Thymus (tissue), 11 donors: ENCODE data around the gene AP4M1. TPM values are rescaled to one million over a fixed set of nuclear protein-coding genes. Genes with fewer than 3 reads are reported as not detected.

Experiments used
- DNase-seq, 9 donors: peaks; one replicate each; pipeline ENCODE4 v3.0.0-alpha.2; 2013; ENCODE audit warnings: low spot score in 9 of 9, low read depth in 6 of 9, missing footprints in 1 of 9
- H3K27ac ChIP-seq, 2 donors: one replicate each; pipeline ENCODE4 v1.5.1; 2013; ENCODE audit warnings: control low read depth in 1 of 2, low read depth in 1 of 2, low read length in 1 of 2, mild to moderate bottlenecking in 1 of 2, moderate library complexity in 1 of 2
- H3K27me3 ChIP-seq, 2 donors: one replicate each; pipeline ENCODE4 v1.5.1; 2013; ENCODE audit warnings: low read length in 1 of 2; ENCODE audit not compliant: control insufficient read depth in 2 of 2, insufficient read depth in 1 of 2
- H3K36me3 ChIP-seq, 2 donors: one replicate each; pipeline ENCODE4 v1.5.1; 2013; ENCODE audit warnings: low read length in 1 of 2, mild to moderate bottlenecking in 1 of 2, moderate library complexity in 1 of 2; ENCODE audit not compliant: control insufficient read depth in 2 of 2, insufficient read depth in 2 of 2
- H3K4me1 ChIP-seq, 2 donors: one replicate each; pipeline ENCODE4 v1.5.1; 2013; ENCODE audit warnings: low read length in 2 of 2; ENCODE audit not compliant: control insufficient read depth in 2 of 2, insufficient read depth in 2 of 2
- H3K4me3 ChIP-seq, 2 donors: one replicate each; pipeline ENCODE4 v1.5.1; 2013; ENCODE audit warnings: low read length in 2 of 2, control low read depth in 1 of 2, mild to moderate bottlenecking in 1 of 2
- H3K9me3 ChIP-seq, 2 donors: one replicate each; pipeline ENCODE4 v1.5.1; 2013; ENCODE audit warnings: low read length in 1 of 2, mild to moderate bottlenecking in 1 of 2; ENCODE audit not compliant: control insufficient read depth in 2 of 2, insufficient read depth in 1 of 2
- WGBS: extraction: QIAGEN DNeasy Blood & Tissue Kit; methylation state at CpG from one replicate; pipeline ENCODE4 v1.1.7; 2013; 5-methylcytosine and 5-hydroxymethylcytosine counted together
- polyA plus RNA-seq: library from polyadenylated mRNA; stranded (reverse); fragments of 200-250 nt; gene quantifications from one replicate; pipeline ENCODE4 v1.2.3, GENCODE V29; 2013
- total RNA-seq: library from RNA; stranded (reverse); fragments of 120-200 nt; gene quantifications from one replicate; pipeline ENCODE4 v1.2.4, GENCODE V29; 2013
- donor health status: healthy.

Gene AP4M1
- total and polyA plus RNA-seq, 2 donors: 12.7 to 14.2 TPM

DNA sequence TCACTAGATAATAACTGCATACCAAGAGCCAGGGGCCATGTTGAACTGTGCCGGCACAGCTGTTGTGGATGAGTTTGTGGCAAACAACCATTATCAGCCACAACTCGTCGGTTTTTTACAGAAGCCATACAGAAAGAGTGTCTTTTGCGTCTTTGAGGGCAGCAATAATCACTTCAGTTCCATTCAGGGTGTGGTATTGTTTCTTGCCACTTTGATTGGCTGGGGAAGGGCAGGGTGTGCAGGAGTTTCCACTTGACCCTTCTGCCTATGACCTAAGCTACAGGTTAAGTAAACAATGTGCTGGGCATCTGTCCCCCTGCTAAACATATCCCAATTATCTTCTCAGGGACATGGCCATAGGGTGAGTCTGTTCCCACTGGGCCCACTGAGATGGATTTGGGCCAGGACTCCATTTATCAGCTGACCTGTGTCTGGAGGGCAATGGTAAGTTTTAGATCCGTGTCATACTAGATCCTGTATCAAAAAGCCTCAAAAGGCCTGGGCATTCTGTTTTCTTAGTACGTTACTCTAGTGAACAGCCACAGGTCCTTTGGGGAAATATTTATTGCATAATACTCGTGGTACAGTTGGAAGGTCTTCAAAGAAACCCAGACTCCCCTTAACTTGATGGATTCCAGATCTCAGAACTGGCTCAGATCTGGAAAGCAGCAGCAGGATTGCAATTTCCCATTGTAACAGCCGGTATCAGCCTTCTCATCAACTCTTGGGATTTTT, 35.8 kb upstream of the AP4M1 start:
- Histone ChIP-seq H3K4me3 (no peak overlapping the region), H3K4me1 (no peaks in the 10 kb centered on the region), H3K36me3 (peaks cover 32 to 59% of the 10 kb centered on the region in 2 donors), H3K27ac (no peak overlapping the region), H3K27me3 (no peaks in the 10 kb centered on the region), H3K9me3 (peaks cover 2 to 12% of the 10 kb centered on the region in 2 donors)
- WGBS: 96% methylated on average over 8 of the region's 8 CpGs
- DNase-seq: no peak

DNA sequence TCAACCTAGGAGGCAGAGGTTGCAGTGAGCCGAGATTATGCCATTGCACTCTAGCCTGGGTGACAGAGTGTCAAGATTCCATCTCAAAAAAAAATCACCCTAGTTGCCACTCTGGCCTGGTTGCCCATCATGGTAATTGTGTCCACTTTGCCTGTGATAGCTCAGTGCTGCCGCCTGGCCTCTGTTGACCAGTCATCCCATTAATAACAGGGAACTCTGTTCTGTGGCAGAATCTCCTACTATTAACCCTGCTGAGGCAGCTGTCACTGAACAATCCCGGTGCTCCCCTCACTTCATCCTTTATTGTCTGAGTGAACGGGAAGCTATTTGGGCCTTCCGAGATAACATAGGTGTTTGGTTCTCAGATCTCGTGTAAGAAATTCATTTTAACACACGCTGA, 34.5 kb upstream of the AP4M1 start:
- peaks cover 46 to 65% of the 10 kb centered on the region in 2 donors for H3K36me3 ChIP-seq
- H3K9me3 ChIP-seq: peaks cover 16 to 25% of the 10 kb centered on the region in 2 donors
- no peak overlapping the region for H3K27ac ChIP-seq
- no peak for DNase-seq
- WGBS: 98% methylated on average over 7 of the region's 7 CpGs
- no peaks in the 10 kb centered on the region for H3K27me3 ChIP-seq
- no peak overlapping the region for H3K4me3 ChIP-seq
- no peaks in the 10 kb centered on the region for H3K4me1 ChIP-seq

DNA sequence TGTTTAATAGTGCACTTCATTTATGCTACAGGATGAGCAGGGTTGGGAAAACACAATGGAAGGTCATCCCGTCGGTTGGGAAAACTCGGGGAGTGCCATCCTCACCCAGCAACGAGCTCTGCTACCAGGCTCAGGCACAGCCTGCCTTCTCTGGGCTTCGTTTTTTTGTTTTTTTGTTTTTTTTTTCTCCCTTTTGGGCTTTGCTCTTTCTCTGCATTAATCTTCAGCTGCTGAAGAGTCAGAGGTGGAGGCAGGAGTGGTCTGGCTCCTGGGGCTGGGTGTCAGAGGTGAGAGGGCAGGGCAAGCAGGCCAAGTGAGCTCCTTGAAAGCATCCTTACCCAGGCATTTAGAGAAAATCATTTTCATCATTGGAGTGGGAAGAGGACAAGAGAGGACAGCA, 31.5 kb upstream of the AP4M1 start:
- no peaks in the 10 kb centered on the region for H3K4me1 ChIP-seq
- no peaks in the 10 kb centered on the region for H3K27me3 ChIP-seq
- no peak overlapping the region for H3K27ac ChIP-seq
- peaks cover 58 to 74% of the 10 kb centered on the region in 2 donors for H3K36me3 ChIP-seq
- no peak for DNase-seq
- H3K4me3 ChIP-seq: no peak overlapping the region
- WGBS: 99% methylated on average over 5 of the region's 5 CpGs
- H3K9me3 ChIP-seq: peaks cover 26 to 47% of the 10 kb centered on the region in 2 donors

- DNase-seq: no peak
- H3K27me3 ChIP-seq: no peaks in the 10 kb centered on the region
These were observed 30.3 kb upstream of the AP4M1 start for GRCh38 chr7:100071018-100071723.

DNA sequence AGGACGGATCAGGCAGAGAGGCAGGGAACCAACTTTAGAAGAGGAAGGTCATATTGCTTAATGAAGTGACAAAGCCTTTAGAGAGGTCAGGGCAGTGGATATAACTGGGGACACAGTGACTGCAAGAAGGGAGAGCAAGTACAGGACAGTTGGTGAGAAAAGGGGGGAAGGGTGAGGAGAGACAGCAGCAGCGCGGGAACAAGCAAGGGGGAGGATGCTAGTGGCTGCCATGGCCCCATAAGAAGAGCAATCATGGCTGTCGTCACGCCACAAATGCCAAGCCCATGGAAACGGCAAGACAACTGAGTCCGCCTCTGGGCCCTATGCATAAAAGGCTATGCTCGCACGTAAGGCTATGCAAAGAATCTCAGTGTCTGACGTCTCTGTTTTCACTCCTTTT, 29.0 kb upstream of the AP4M1 start:
- H3K27me3 ChIP-seq: no peaks in the 10 kb centered on the region
- 98% methylated on average over 10 of the region's 10 CpGs for WGBS
- no peaks in the 10 kb centered on the region for H3K4me1 ChIP-seq
- no peak for DNase-seq
- peaks cover 74 to 86% of the 10 kb centered on the region in 2 donors for H3K36me3 ChIP-seq
- H3K27ac ChIP-seq: no peak overlapping the region
- no peak overlapping the region for H3K4me3 ChIP-seq
- peaks cover 26 to 47% of the 10 kb centered on the region in 2 donors for H3K9me3 ChIP-seq

More at GRCh38 chr7:100071018-100071723, 30.3 kb upstream of the AP4M1 start:
- no peak overlapping the region for H3K4me3 ChIP-seq
- peaks cover 64 to 75% of the 10 kb centered on the region in 2 donors for H3K36me3 ChIP-seq
- H3K27ac ChIP-seq: no peak overlapping the region
- peaks cover 26 to 47% of the 10 kb centered on the region in 2 donors for H3K9me3 ChIP-seq
- H3K4me1 ChIP-seq: no peaks in the 10 kb centered on the region
- WGBS: 98% methylated on average over 11 of the region's 11 CpGs

GRCh38 chr7:100074841-100075240, 26.6 kb upstream of the AP4M1 start:
- Histone ChIP-seq H3K27ac (no peak overlapping the region), H3K36me3 (peaks cover 71 to 94% of the 10 kb centered on the region in 2 donors), H3K4me1 (peaks cover 0 to under 1% of the 10 kb centered on the region in 2 donors), H3K4me3 (no peak overlapping the region), H3K27me3 (no peaks in the 10 kb centered on the region), H3K9me3 (peaks cover 26 to 43% of the 10 kb centered on the region in 2 donors)
- no peak for DNase-seq
- 96% methylated on average over 7 of the region's 7 CpGs for WGBS

DNA sequence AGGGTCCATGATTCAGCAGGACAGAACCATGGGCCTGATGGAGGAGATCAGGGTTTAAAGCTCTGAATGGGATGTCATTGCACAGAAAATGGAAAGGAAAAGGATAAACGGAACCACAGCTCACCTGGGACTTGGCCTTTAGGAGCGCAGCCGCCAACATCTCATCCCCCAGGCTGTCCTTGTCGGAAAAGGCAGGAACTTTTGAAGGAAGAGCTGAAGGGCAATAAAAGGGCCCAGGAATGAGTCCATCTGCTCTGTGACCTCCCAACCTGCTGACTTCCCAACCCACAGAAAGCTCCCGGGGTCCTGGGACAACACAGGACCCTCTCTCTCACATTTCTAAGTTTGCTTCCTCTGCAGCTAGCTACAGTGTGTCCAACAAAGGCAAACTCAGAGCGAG, 26.0 kb upstream of the AP4M1 start:
- WGBS: 96% methylated on average over 6 of the region's 6 CpGs
- no peak for DNase-seq
- peaks cover 25 to 37% of the 10 kb centered on the region in 2 donors for H3K9me3 ChIP-seq
- no peak overlapping the region for H3K27ac ChIP-seq
- H3K36me3 ChIP-seq: peaks cover 67 to 90% of the 10 kb centered on the region in 2 donors
- H3K27me3 ChIP-seq: no peaks in the 10 kb centered on the region
- no peak overlapping the region for H3K4me3 ChIP-seq
- H3K4me1 ChIP-seq: peaks cover 3 to 7% of the 10 kb centered on the region in 2 donors

DNA sequence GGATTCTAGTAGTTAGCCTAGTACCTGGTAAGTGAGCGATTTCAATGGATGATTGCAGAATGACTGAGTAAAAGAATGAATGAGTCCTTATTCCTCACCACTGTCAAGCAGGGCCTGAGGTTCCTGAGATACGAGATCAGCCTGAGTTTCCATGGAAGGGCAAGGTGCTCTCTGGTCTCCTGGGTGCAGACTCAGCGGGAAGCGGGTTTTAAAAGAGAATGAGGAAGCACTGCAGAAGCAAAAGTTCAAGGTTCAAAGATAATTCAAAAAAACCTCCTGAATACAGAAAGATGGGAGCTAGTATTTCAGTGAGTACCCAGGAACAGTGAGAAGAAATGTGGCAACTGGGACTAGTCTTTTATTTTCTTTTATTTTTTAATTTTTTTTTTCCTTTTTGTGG, 24.2 kb upstream of the AP4M1 start:
- Histone ChIP-seq H3K27ac (no peak overlapping the region), H3K4me1 (peaks cover 11 to 12% of the 10 kb centered on the region in 2 donors), H3K9me3 (peaks cover 8 to 19% of the 10 kb centered on the region in 2 donors), H3K4me3 (no peak overlapping the region), H3K27me3 (peaks cover 2 to 4% of the 10 kb centered on the region in 2 donors), H3K36me3 (peaks cover 49 to 72% of the 10 kb centered on the region in 2 donors)
- over 99% methylated on average over 4 of the region's 4 CpGs for WGBS
- DNase-seq: no peak

DNA sequence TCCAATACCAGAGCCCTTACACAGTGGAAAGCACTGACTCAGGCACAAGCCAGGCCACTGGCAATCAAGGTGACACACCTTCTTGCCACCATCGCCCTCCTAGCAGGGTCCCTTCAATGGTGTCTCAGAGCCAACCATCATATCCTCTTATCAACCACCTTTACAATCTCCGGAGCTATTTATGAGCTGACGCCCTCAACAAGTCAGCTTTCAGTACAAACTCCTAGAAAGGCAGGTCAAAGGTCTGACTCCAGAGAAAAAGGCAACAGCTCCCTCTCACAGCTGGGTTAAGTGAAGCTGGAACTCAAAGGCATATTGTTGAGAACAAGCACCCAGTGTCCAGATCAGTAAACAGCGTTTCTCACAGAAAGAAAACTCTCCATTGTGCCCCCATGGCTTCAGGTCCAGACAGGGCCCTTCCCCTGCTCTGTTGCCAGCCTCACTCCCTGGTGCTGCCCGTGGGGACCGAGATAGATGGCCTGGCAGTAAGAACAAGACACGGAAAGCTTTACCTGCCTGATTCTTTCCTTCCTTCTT, 22.4 kb upstream of the AP4M1 start:
- H3K27ac ChIP-seq: no peak overlapping the region
- WGBS: 97% methylated on average over 7 of the region's 7 CpGs
- peaks cover 30 to 53% of the 10 kb centered on the region in 2 donors for H3K36me3 ChIP-seq
- H3K4me3 ChIP-seq: no peak overlapping the region
- H3K27me3 ChIP-seq: peaks cover 4 to 23% of the 10 kb centered on the region in 2 donors
- DNase-seq: no peak
- H3K4me1 ChIP-seq: peaks cover 11 to 19% of the 10 kb centered on the region in 2 donors
- H3K9me3 ChIP-seq: peaks cover 0 to 2% of the 10 kb centered on the region in 2 donors
